GM18858 (cell line): Measurements from ENCODE around the gene SPHK1.

ENCODE experiments used
- ATAC-seq: cut with Tn5 transposase; IDR thresholded peaks from one replicate; pipeline ENCODE4 v1.9.1; 2021; ENCODE audit not compliant: unreplicated experiment

The SPHK1 gene

GRCh38 chr17:76363107-76363842 lies 21.1 kb upstream of the SPHK1 start:
- ATAC-seq: no peak

- ATAC-seq: no peak
Observed at GRCh38 chr17:76365256-76365903, 19.0 kb upstream of the SPHK1 start.

- ATAC-seq: no peak
Observed at GRCh38 chr17:76366247-76366646, 18.2 kb upstream of the SPHK1 start.

- ATAC-seq: no peak
Observed at GRCh38 chr17:76367642-76368041, 16.8 kb upstream of the SPHK1 start.

GRCh38 chr17:76368545-76368944 lies 15.9 kb upstream of the SPHK1 start:
- ATAC-seq: no peak

GRCh38 chr17:76369379-76369778 lies 15.0 kb upstream of the SPHK1 start:
- ATAC-seq: no peak

GRCh38 chr17:76369804-76370203 lies 14.6 kb upstream of the SPHK1 start:
- no peak for ATAC-seq

GRCh38 chr17:76370261-76370993 lies 14.0 kb upstream of the SPHK1 start:
- ATAC-seq: no peak

- no peak for ATAC-seq
Observed at GRCh38 chr17:76371656-76372628, 12.5 kb upstream of the SPHK1 start.

- no peak for ATAC-seq
Observed at GRCh38 chr17:76376318-76377133, 7.9 kb upstream of the SPHK1 start.

- no peak for ATAC-seq
Observed at GRCh38 chr17:76378548-76379274, 5.7 kb upstream of the SPHK1 start.

- ATAC-seq: no peak
Observed at GRCh38 chr17:76379275-76379641, 5.2 kb upstream of the SPHK1 start.

GRCh38 chr17:76379646-76380376 lies 4.6 kb upstream of the SPHK1 start:
- no peak for ATAC-seq

GRCh38 chr17:76381633-76382350 lies 2.6 kb upstream of the SPHK1 start:
- ATAC-seq: no peak

GRCh38 chr17:76382351-76382802 lies 2.0 kb upstream of the SPHK1 start:
- no peak for ATAC-seq

GRCh38 chr17:76382803-76383545 lies 1.4 kb upstream of the SPHK1 start:
- no peak for ATAC-seq

- ATAC-seq: no peak
Observed at GRCh38 chr17:76383546-76384221, 725 bp upstream of the SPHK1 start.
